Gastrocnemius medialis (tissue), 4 donors: ENCODE data around the gene B2M.

Experiments
- CTCF ChIP-seq, 5 experiments: fragments of 450-650 bp in 3 of 5; fragments of 200-600 bp in 2 of 5; sonication (generic) in 2 of 5; IDR thresholded peaks in 4 of 5; conservative IDR thresholded peaks in 1 of 5; 1 replicate in 4 of 5; 2 replicates in 1 of 5; pipeline ENCODE4 v1.5.1; 2016 to 2019; ENCODE audit warnings: antibody characterized with exemption in 5 of 5, mild to moderate bottlenecking in 3 of 5, moderate library complexity in 3 of 5
- POLR2A ChIP-seq, 2 donors: fragments of 450-650 bp; IDR thresholded peaks; one replicate each; pipeline ENCODE4 v1.6.1; 2017; ENCODE audit warnings: antibody characterized with exemption in 2 of 2, mild to moderate bottlenecking in 2 of 2, moderate library complexity in 2 of 2

- no peak for TF ChIP-seq CTCF (IDR thresholded peaks at IDR 0.05 in 4 of 5, conservative IDR thresholded peaks at IDR 0.05 in 1 of 5)
- no peak for TF ChIP-seq POLR2A (IDR thresholded peaks at IDR 0.05)
These were observed 18.7 kb upstream of the B2M start for GRCh38 chr15:44692659-44693058.
